ENCODE data around the gene PLCB2. TPM values are rescaled to one million over a fixed set of nuclear protein-coding genes. Genes with fewer than 3 reads are reported as not detected.

PLCB2 gene
- total and polyA plus RNA-seq, 8 donors = 13.5 to 86.4 (median 14.9) TPM

- H3K27ac ChIP-seq = no peak overlapping the region
- H3K4me3 ChIP-seq = no peak overlapping the region
- intact Hi-C loops (cut with DNase I) = no loop called here
- ATAC-seq (peak; percentile 8), DNase-seq (no peak)
- H3K27me3 ChIP-seq = peaks cover 0 to 6% of the 10 kb centered on the region in 2 donors
- no peaks in the 10 kb centered on the region for H3K36me3 ChIP-seq
- TF ChIP-seq CTCF (IDR thresholded peaks at IDR 0.05) = peak in 1 of 2 donors; percentile 14
- H3K9me3 ChIP-seq = no peaks in the 10 kb centered on the region
- H3K4me1 ChIP-seq = peaks cover 0 to 19% of the 10 kb centered on the region in 2 donors
These were observed 46.9 kb upstream of the PLCB2 start for GRCh38 chr15:40354408-40355171.

GRCh38 chr15:40353697-40354096, 46.0 kb upstream of the PLCB2 start:
- no peak for TF ChIP-seq CTCF (IDR thresholded peaks at IDR 0.05)
- H3K27ac ChIP-seq = no peak overlapping the region
- H3K27me3 ChIP-seq = peaks cover 0 to 1% of the 10 kb centered on the region in 2 donors
- H3K4me1 ChIP-seq = peaks cover 0 to 15% of the 10 kb centered on the region in 2 donors
- H3K4me3 ChIP-seq = no peak overlapping the region
- no peaks in the 10 kb centered on the region for H3K36me3 ChIP-seq
- H3K9me3 ChIP-seq = no peaks in the 10 kb centered on the region
- intact Hi-C loops (cut with DNase I) = no loop called here
- ATAC-seq (no peak), DNase-seq (no peak)

GRCh38 chr15:40352281-40352901, 44.7 kb upstream of the PLCB2 start:
- Histone ChIP-seq H3K9me3 (no peaks in the 10 kb centered on the region), H3K27me3 (no peaks in the 10 kb centered on the region), H3K27ac (no peak overlapping the region), H3K4me3 (no peak overlapping the region), H3K36me3 (no peaks in the 10 kb centered on the region), H3K4me1 (peaks cover 0 to 4% of the 10 kb centered on the region in 2 donors)
- intact Hi-C loops (cut with DNase I) = no loop called here
- DNase-seq (no peak), ATAC-seq (no peak)
- TF ChIP-seq CTCF (IDR thresholded peaks at IDR 0.05) = no peak

GRCh38 chr15:40349163-40349562, 41.4 kb upstream of the PLCB2 start:
- no peak overlapping the region for H3K4me3 ChIP-seq
- H3K9me3 ChIP-seq = no peaks in the 10 kb centered on the region
- no peak for DNase-seq
- peaks cover 0 to 6% of the 10 kb centered on the region in 2 donors for H3K4me1 ChIP-seq
- no peaks in the 10 kb centered on the region for H3K27me3 ChIP-seq
- no peak overlapping the region for H3K27ac ChIP-seq
- ATAC-seq = no peak
- TF ChIP-seq CTCF (IDR thresholded peaks at IDR 0.05) = no peak
- intact Hi-C loops (cut with DNase I) = no loop called here
- no peaks in the 10 kb centered on the region for H3K36me3 ChIP-seq

GRCh38 chr15:40348474-40348870, 40.7 kb upstream of the PLCB2 start:
- Histone ChIP-seq H3K36me3 (no peaks in the 10 kb centered on the region), H3K9me3 (no peaks in the 10 kb centered on the region), H3K4me1 (peaks cover 0 to 13% of the 10 kb centered on the region in 2 donors), H3K4me3 (no peak overlapping the region), H3K27ac (no peak overlapping the region), H3K27me3 (no peaks in the 10 kb centered on the region)
- ATAC-seq (no peak), DNase-seq (no peak)
- TF ChIP-seq CTCF (IDR thresholded peaks at IDR 0.05) = no peak
- intact Hi-C loops (cut with DNase I) = no loop called here

Measured in left lung (tissue), 10 donors.